ENCODE results near the gene KIF25. TPM values are rescaled to one million over a fixed set of nuclear protein-coding genes. Genes with fewer than 3 reads are reported as not detected.

The KIF25 gene, protein sequence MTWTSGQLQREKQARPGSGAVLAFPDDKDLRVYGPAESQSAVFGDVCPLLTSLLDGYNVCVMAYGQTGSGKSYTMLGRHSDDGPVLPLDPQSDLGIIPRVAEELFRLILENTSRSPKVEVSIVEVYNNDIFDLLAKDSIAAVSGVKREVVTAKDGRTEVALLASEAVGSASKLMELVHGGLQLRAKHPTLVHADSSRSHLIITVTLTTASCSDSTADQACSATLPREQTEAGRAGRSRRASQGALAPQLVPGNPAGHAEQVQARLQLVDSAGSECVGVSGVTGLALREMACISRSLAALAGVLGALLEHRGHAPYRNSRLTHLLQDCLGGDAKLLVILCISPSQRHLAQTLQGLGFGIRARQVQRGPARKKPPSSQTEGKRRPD
- not detected for total RNA-seq

DNA sequence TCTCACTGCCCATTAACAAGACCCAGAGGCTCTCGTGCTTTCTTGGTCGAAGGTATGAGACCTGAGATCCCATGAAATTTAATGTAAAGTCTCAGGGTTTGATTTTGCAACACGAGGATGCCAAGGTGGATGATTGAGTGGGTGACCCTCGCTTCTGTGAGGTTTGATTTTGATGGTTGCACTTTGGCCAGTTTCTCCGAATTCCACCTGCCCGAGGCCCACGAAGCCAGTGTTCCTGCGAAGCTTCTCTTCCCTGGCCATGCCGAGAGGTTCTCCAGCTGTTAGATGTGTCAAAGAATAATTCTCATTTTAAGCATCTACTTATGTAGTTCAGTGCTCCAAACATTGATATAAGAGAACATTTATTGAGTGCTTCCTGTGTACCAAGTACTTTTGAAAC lies at the start of gene KIF25:
TSS of gene KIF25 (plus strand) at position 30 of the 400 bp plus-strand sequence. CDS start 31,915 bp downstream, outside the sequence.

DNA sequence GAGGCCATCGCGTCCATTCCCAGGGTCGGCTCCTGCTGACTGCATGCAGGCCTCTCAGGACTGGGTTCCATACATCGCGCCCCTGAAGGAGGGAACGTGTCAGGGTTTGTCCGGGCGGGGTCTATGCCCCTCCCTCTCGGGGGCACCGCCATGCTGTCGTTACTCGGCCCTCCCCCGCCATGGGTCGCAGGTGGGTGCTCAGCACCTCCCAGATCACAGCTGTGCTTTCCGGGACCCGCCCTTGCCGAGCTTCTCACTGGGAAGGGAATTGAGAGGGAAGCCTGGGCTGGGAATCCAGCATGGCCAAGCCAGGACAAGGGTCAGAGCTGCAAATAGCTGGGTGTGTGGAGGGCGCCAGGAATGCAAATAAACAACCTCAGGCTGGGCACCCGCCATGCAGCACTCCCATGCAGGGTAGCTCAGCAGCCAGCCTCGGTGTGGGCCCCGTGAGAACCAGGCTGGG lies 81.5 kb downstream of the KIF25 start, which contains the start of gene FRMD1:
TSS of gene FRMD1 (minus strand) at position 270 of the 463 bp plus-strand sequence. CDS start at position 152, 118 bp downstream.

Other genes with a start within 250 kb of the KIF25 start
- 10 to 100 TPM; 31.8 to 42.2 TPM for gene AFDN, start 170.8 kb upstream of the KIF25 start, total RNA-seq
- not detected for gene FRMD1, start 81.5 kb downstream of the KIF25 start, total RNA-seq